Activated CD4-positive, alpha-beta T cell treated with anti-CD3 and anti-CD28 coated beads for 4 hours (primary cell): ENCODE measurements around the gene PFKFB1.

Experiments
- DNase-seq, 2 donors: peaks; one replicate each; pipeline ENCODE4 v3.0.0-alpha.2; 2020

The PFKFB1 gene

GRCh38 chrX:54921427-54922021, 72.5 kb downstream of the PFKFB1 start:
- DNase-seq, result peak; percentile 39 to 46

- DNase-seq, result no peak
Observed at GRCh38 chrX:54920610-54921426, 73.2 kb downstream of the PFKFB1 start, which contains the start of gene TRO. TSS of gene TRO (plus strand) at chrX:54920824. CDS start at chrX:54922247, 1,423 bp downstream.

GRCh38 chrX:54909941-54910340, 84.0 kb downstream of the PFKFB1 start:
- no peak for DNase-seq

DNA sequence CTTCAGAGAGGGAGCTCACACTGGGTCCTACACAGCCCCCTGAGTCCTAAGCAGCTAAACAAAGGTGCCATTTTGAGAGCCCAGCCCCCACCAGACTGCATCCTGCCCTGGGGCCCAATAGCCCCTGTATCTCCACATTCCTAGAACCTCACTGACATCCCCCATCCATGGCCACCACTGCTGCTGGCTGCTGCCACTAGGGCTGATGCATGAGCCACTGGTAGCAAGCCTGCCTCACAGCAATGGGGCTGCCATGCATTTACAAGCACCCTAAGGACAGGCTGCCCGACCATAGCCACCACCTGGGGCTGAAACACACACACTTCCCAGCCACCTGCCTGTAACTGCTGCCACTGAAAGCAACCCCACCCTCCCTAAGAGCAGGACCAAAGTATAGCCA, 99.8 kb downstream of the PFKFB1 start:
- no peak for DNase-seq

GRCh38 chrX:54891573-54891972, 102.4 kb downstream of the PFKFB1 start:
- DNase-seq, result peak; percentile 18 to 44

- DNase-seq, result no peak
Observed at GRCh38 chrX:54885740-54886139, 108.2 kb downstream of the PFKFB1 start.
